K562 (cell line): ENCODE results near the gene ZP3. TPM values are rescaled to one million over a fixed set of nuclear protein-coding genes. Genes with fewer than 3 reads are reported as not detected.

Experiments
- DMBX1 ChIP-seq: fragments of 250-450 bp; sonication (Bioruptor Pico); IDR thresholded peaks from 2 replicates; pipeline ENCODE4 v1.8.0; 2022; ENCODE audit warnings: inconsistent platforms, mild to moderate bottlenecking, moderate library complexity, borderline replicate concordance
- E2F6 ChIP-seq, 2 experiments: IDR thresholded peaks; 2 replicates each; pipeline ENCODE4 v1.6.1; 2011; ENCODE audit warnings: borderline replicate concordance in 1 of 2, control low read depth in 1 of 2, low read depth in 1 of 2, low read length in 1 of 2, mild to moderate bottlenecking in 1 of 2, mixed read lengths in 1 of 2, moderate library complexity in 1 of 2; ENCODE audit not compliant: insufficient read depth in 1 of 2, insufficient read length in 1 of 2, poor library complexity in 1 of 2, severe bottlenecking in 1 of 2; ENCODE audit errors: extremely low read depth in 1 of 2
- EP300 ChIP-seq: IDR thresholded peaks from 2 replicates; pipeline ENCODE4 v1.6.1; 2012; ENCODE audit warnings: low read length, improper control_type of control experiment
- EWSR1 ChIP-seq: fragments of 450-650 bp; IDR thresholded peaks from 2 replicates; pipeline ENCODE4 v1.6.1; 2018; ENCODE audit warnings: borderline replicate concordance, mild to moderate bottlenecking, low read depth, moderate library complexity; ENCODE audit not compliant: partially characterized antibody
- MAFK ChIP-seq: IDR thresholded peaks from 2 replicates; pipeline ENCODE4 v1.6.1; 2011; ENCODE audit warnings: low read length, improper control_type of control experiment
- MGA ChIP-seq: fragments of 450-650 bp; IDR thresholded peaks from 2 replicates; pipeline ENCODE4 v1.6.1; 2016; ENCODE audit warnings: mild to moderate bottlenecking, moderate library complexity
- NFATC3 ChIP-seq: fragments of 450-650 bp; IDR thresholded peaks from 2 replicates; pipeline ENCODE4 v1.6.1; 2017; ENCODE audit warnings: mild to moderate bottlenecking
- UBTF ChIP-seq, 2 experiments: IDR thresholded peaks; 2 replicates each; pipeline ENCODE4 v1.6.1; 2012; ENCODE audit warnings: improper control_type of control experiment in 2 of 2, low read depth in 2 of 2, low read length in 2 of 2, borderline replicate concordance in 1 of 2
- ZNF175 ChIP-seq: fragments of 200-800 bp; sonication (Bioruptor generic); IDR thresholded peaks from 2 replicates; pipeline ENCODE4 v1.6.1; 2016; ENCODE audit warnings: low read depth, mild to moderate bottlenecking, missing genetic modification characterization, missing compliant biosample characterization
- ZNF57 ChIP-seq: fragments of 450-650 bp; formaldehyde crosslinking; IDR thresholded peaks from 2 replicates; pipeline ENCODE4 v1.4.0; 2020; ENCODE audit warnings: mild to moderate bottlenecking, moderate library complexity
- polyA plus RNA-seq, 8 experiments: library from polyadenylated mRNA; depleted of rRNA in 4 of 8; stranded (reverse) in 5 of 8; unstranded in 3 of 8; fragments of >200 nt; fragmentation: Nextera tagmentation in 2 of 8; fragmentation: Illumina TruSeq in 1 of 8; extraction: Ambion mirVana in 2 of 8; extraction: Trizol in 1 of 8; gene quantifications; 2 replicates each; pipeline versions ENCODE4 v1.2.1 to v1.2.3, GENCODE V29; 2011 to 2014; ENCODE audit warnings: inconsistent platforms in 1 of 8, missing spikeins in 1 of 8
- total RNA-seq, 7 experiments: library from RNA; depleted of rRNA in 6 of 7; stranded (reverse); fragments of >200 nt in 6 of 7; fragmentation: Illumina TruSeq in 2 of 7; extraction: Trizol in 2 of 7; gene quantifications; 2 replicates each; pipeline versions ENCODE4 v1.2.1 to v1.2.3, GENCODE V29; 2011 to 2021; ENCODE audit warnings: low replicate concordance in 1 of 7

Gene ZP3
- total and polyA plus RNA-seq, 9 of the 15 experiments (the other 6 are each of a cell fraction or from before 2014, with no cell fraction given) = 1.4 to 3.8 (median 2.4) TPM

GRCh38 chr7:76380623-76380966 lies 44.2 kb upstream of the ZP3 start (continued):
- TF ChIP-seq MGA (peak; percentile 39; the same call in 1 of the 2 replicates), DMBX1 (0 out of 2 replicates have a peak, but pooled peaks have one; percentile 15), E2F6 (IDR thresholded peaks at IDR 0.05; ENCODE audit: borderline replicate concordance in 1 of 2, extremely low read depth in 1 of 2, insufficient read depth in 1 of 2, insufficient read length in 1 of 2, low read depth in 1 of 2, low read length in 1 of 2, poor library complexity in 1 of 2, severe bottlenecking in 1 of 2) (peak in 1 of 2 experiments; percentile 13), EWSR1 (no peak), ZNF175 (CRISPR knock-in tag) (peak; percentile 12; the same call in 1 of the 2 replicates), UBTF (IDR thresholded peaks at IDR 0.05; ENCODE audit: borderline replicate concordance in 1 of 2, low read depth in 2 of 2, low read length in 2 of 2) (no peak), EP300 (no peak), MAFK (no peak), ZNF57 (CRISPR knock-in tag) (no peak), NFATC3 (no peak)
